Liver (tissue), 9 donors: ENCODE measurements around the gene LRFN5. TPM values are rescaled to one million over a fixed set of nuclear protein-coding genes. Genes with fewer than 3 reads are reported as not detected.

Experiments
- DNase-seq: peaks from one replicate; pipeline ENCODE4 v3.0.0-alpha.2; 2017; ENCODE audit warnings: low spot score
- H3K27ac ChIP-seq, 2 donors: one replicate each; pipeline ENCODE4 v1.7.0; 2013; ENCODE audit warnings: inconsistent platforms in 2 of 2, low read length in 2 of 2, control low read depth in 1 of 2, low read depth in 1 of 2, mild to moderate bottlenecking in 1 of 2
- H3K27me3 ChIP-seq, 4 donors: one replicate each; pipeline versions ENCODE4 v1.6.1 to v1.7.0; 2013; ENCODE audit warnings: low read length in 3 of 4, inconsistent platforms in 1 of 4, mild to moderate bottlenecking in 1 of 4, moderate library complexity in 1 of 4; ENCODE audit not compliant: control insufficient read depth in 4 of 4, insufficient read depth in 4 of 4
- H3K36me3 ChIP-seq, 4 donors: one replicate each; pipeline versions ENCODE4 v1.6.1 to v1.7.0; 2013; ENCODE audit warnings: low read length in 3 of 4, mild to moderate bottlenecking in 3 of 4, low read depth in 1 of 4, moderate library complexity in 1 of 4; ENCODE audit not compliant: control insufficient read depth in 4 of 4, insufficient read depth in 3 of 4
- H3K4me1 ChIP-seq, 4 donors: one replicate each; pipeline versions ENCODE4 v1.6.1 to v1.7.0; 2013; ENCODE audit warnings: low read length in 3 of 4, mild to moderate bottlenecking in 3 of 4, moderate library complexity in 1 of 4; ENCODE audit not compliant: control insufficient read depth in 4 of 4, insufficient read depth in 4 of 4
- H3K4me3 ChIP-seq, 3 donors: one replicate each; pipeline versions ENCODE4 v1.6.1 to v1.7.0; 2013; ENCODE audit warnings: low read length in 3 of 3, control low read depth in 1 of 3, low read depth in 1 of 3, mild to moderate bottlenecking in 1 of 3
- H3K9ac ChIP-seq, 2 donors: one replicate each; pipeline ENCODE4 v1.7.0; 2013; ENCODE audit warnings: low read length in 2 of 2, mild to moderate bottlenecking in 2 of 2, moderate library complexity in 2 of 2, control low read depth in 1 of 2, low read depth in 1 of 2
- H3K9me3 ChIP-seq, 4 donors: one replicate each; pipeline versions ENCODE4 v1.6.1 to v1.7.0; 2013; ENCODE audit warnings: low read length in 3 of 4; ENCODE audit not compliant: control insufficient read depth in 4 of 4
- CTCF ChIP-seq: fragments of 150-350 bp; IDR thresholded peaks from 2 replicates; pipeline ENCODE4 v1.5.1; 2017; ENCODE audit warnings: improper control_type of control experiment, low read depth, low read length; ENCODE audit not compliant: missing input control
- EGR1 ChIP-seq, 2 donors: IDR thresholded peaks; 2 replicates each; pipeline ENCODE4 v1.6.1; 2016 to 2018; ENCODE audit warnings: antibody characterized with exemption in 2 of 2, low read depth in 2 of 2
- FOXA1 ChIP-seq: IDR thresholded peaks from 2 replicates; pipeline ENCODE4 v1.6.1; 2016; ENCODE audit warnings: antibody characterized with exemption
- FOXA2 ChIP-seq: IDR thresholded peaks from 2 replicates; pipeline ENCODE4 v1.6.1; 2016; ENCODE audit warnings: antibody characterized with exemption
- GABPA ChIP-seq, 2 donors: IDR thresholded peaks in 1 of 2; conservative IDR thresholded peaks in 1 of 2; 2 replicates each; pipeline ENCODE4 v1.6.1; 2016; ENCODE audit warnings: antibody characterized with exemption in 2 of 2, mild to moderate bottlenecking in 1 of 2, moderate library complexity in 1 of 2
- HNF4A ChIP-seq, 2 donors: conservative IDR thresholded peaks; 2 replicates each; pipeline ENCODE4 v1.6.1; 2016; ENCODE audit warnings: antibody characterized with exemption in 2 of 2, mild to moderate bottlenecking in 2 of 2
- HNF4G ChIP-seq: IDR thresholded peaks from 2 replicates; pipeline ENCODE4 v1.6.1; 2016; ENCODE audit warnings: antibody characterized with exemption
- JUND ChIP-seq, 2 donors: IDR thresholded peaks; 2 replicates each; pipeline ENCODE4 v1.6.1; 2016; ENCODE audit warnings: antibody characterized with exemption in 2 of 2
- NR2F2 ChIP-seq: IDR thresholded peaks from 2 replicates; pipeline ENCODE4 v1.6.1; 2016; ENCODE audit warnings: antibody characterized with exemption
- RAD21 ChIP-seq, 2 donors: IDR thresholded peaks; 2 replicates each; pipeline ENCODE4 v1.6.1; 2016; ENCODE audit warnings: antibody characterized with exemption in 2 of 2, mild to moderate bottlenecking in 2 of 2
- REST ChIP-seq: IDR thresholded peaks from 2 replicates; pipeline ENCODE4 v1.6.1; 2016; ENCODE audit warnings: antibody characterized with exemption, mild to moderate bottlenecking
- RXRA ChIP-seq, 2 donors: IDR thresholded peaks; 2 replicates each; pipeline ENCODE4 v1.6.1; 2017 to 2018; ENCODE audit warnings: antibody characterized with exemption in 2 of 2, mild to moderate bottlenecking in 1 of 2
- SP1 ChIP-seq: IDR thresholded peaks from 2 replicates; pipeline ENCODE4 v1.6.1; 2018; ENCODE audit warnings: antibody characterized with exemption, mild to moderate bottlenecking
- YY1 ChIP-seq: IDR thresholded peaks from 2 replicates; pipeline ENCODE4 v1.6.1; 2016; ENCODE audit warnings: antibody characterized with exemption, mild to moderate bottlenecking
- WGBS: extraction: QIAGEN DNeasy Blood & Tissue Kit; methylation state at CpG from one replicate; pipeline ENCODE4 v1.1.7; 2013; 5-methylcytosine and 5-hydroxymethylcytosine counted together
- polyA plus RNA-seq, 2 donors: library from polyadenylated mRNA; stranded (reverse) in 1 of 2; unstranded in 1 of 2; fragments of 200-250 nt in 1 of 2; fragments of >200 nt in 1 of 2; fragmentation: Nextera tagmentation in 1 of 2; extraction: Ambion mirVana in 1 of 2; gene quantifications; one replicate each; pipeline versions ENCODE4 v1.2.1 to v1.2.3, GENCODE V29; 2013 to 2015
- total RNA-seq, 2 donors: library from RNA; depleted of rRNA; stranded (reverse); fragments of >200 nt; gene quantifications; one replicate each; pipeline ENCODE4 v1.2.3, GENCODE V29; 2014
- TF ChIP-seq, protein P1 (sequence below): IDR thresholded peaks from 2 replicates; pipeline ENCODE4 v1.6.1; 2016; ENCODE audit warnings: antibody characterized with exemption
- TF ChIP-seq, protein P2 (sequence below): IDR thresholded peaks from 2 replicates; pipeline ENCODE4 v1.6.1; 2016; ENCODE audit warnings: antibody characterized with exemption
- TF ChIP-seq, protein P3 (sequence below): IDR thresholded peaks from 2 replicates; pipeline ENCODE4 v1.6.1; 2016; ENCODE audit warnings: antibody characterized with exemption
- donor health status: healthy.
- donor health status: healthy.
- donor health status: healthy.
- donor health status: healthy.
- donor health status: healthy.

Gene LRFN5
- total and polyA plus RNA-seq, 4 donors = 0.07 to 0.23 (median 0.08) TPM; not detected in 1

DNA sequence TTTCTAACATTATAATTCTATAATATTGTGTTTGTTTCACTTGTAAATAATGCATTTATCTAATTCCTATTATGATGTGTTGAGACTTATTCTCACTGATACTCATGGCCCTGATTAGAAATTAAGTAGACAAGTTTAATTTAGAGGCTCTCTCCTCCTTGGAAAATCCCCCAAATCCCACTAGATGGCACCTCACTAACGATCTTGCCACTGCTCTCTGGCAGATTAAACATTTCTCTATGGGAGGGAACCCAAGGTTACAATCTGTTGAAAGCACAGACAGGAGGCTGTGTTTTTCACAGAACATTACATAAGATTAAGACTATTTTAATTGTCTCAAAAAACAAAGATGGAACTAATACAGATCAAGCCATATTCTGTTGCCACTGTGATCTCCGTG is 318.7 kb downstream of the LRFN5 start:
- H3K4me3 ChIP-seq = no peak overlapping the region
- 31% methylated on average over 2 of the region's 2 CpGs for WGBS
- no peaks in the 10 kb centered on the region for H3K4me1 ChIP-seq
- H3K27ac ChIP-seq = no peak overlapping the region
- TF ChIP-seq, protein P1, sequence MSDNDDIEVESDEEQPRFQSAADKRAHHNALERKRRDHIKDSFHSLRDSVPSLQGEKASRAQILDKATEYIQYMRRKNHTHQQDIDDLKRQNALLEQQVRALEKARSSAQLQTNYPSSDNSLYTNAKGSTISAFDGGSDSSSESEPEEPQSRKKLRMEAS = no peak
- TF ChIP-seq REST (no peak), JUND (IDR thresholded peaks at IDR 0.05) (no peak), YY1 (no peak), EGR1 (IDR thresholded peaks at IDR 0.05; ENCODE audit: low read depth in 2 of 2) (no peak), FOXA1 (no peak), HNF4G (no peak), RAD21 (IDR thresholded peaks at IDR 0.05) (no peak), FOXA2 (no peak), CTCF (no peak), NR2F2 (no peak), HNF4A (conservative IDR thresholded peaks at IDR 0.05) (no peak), GABPA (IDR thresholded peaks at IDR 0.05 in 1 of 2, conservative IDR thresholded peaks at IDR 0.05 in 1 of 2) (no peak)
- TF ChIP-seq, protein P2, sequence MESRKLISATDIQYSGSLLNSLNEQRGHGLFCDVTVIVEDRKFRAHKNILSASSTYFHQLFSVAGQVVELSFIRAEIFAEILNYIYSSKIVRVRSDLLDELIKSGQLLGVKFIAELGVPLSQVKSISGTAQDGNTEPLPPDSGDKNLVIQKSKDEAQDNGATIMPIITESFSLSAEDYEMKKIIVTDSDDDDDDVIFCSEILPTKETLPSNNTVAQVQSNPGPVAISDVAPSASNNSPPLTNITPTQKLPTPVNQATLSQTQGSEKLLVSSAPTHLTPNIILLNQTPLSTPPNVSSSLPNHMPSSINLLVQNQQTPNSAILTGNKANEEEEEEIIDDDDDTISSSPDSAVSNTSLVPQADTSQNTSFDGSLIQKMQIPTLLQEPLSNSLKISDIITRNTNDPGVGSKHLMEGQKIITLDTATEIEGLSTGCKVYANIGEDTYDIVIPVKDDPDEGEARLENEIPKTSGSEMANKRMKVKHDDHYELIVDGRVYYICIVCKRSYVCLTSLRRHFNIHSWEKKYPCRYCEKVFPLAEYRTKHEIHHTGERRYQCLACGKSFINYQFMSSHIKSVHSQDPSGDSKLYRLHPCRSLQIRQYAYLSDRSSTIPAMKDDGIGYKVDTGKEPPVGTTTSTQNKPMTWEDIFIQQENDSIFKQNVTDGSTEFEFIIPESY = no peak
- no peaks in the 10 kb centered on the region for H3K36me3 ChIP-seq
- no peak for DNase-seq
- no peaks in the 10 kb centered on the region for H3K27me3 ChIP-seq
- no peaks in the 10 kb centered on the region for H3K9me3 ChIP-seq
- no peak overlapping the region for H3K9ac ChIP-seq

- Histone ChIP-seq H3K4me3 (no peak overlapping the region), H3K4me1 (no peaks in the 10 kb centered on the region), H3K36me3 (no peaks in the 10 kb centered on the region), H3K27me3 (no peaks in the 10 kb centered on the region), H3K9me3 (no peaks in the 10 kb centered on the region), H3K27ac (no peak overlapping the region), H3K9ac (no peak overlapping the region)
- DNase-seq = no peak
- TF ChIP-seq, protein P3, sequence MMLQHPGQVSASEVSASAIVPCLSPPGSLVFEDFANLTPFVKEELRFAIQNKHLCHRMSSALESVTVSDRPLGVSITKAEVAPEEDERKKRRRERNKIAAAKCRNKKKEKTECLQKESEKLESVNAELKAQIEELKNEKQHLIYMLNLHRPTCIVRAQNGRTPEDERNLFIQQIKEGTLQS = no peak
- TF ChIP-seq CTCF (no peak), RXRA (IDR thresholded peaks at IDR 0.05) (no peak), RAD21 (IDR thresholded peaks at IDR 0.05) (no peak), GABPA (IDR thresholded peaks at IDR 0.05 in 1 of 2, conservative IDR thresholded peaks at IDR 0.05 in 1 of 2) (no peak), EGR1 (IDR thresholded peaks at IDR 0.05; ENCODE audit: low read depth in 2 of 2) (no peak), SP1 (no peak)
- 78% methylated on average over 7 of the region's 7 CpGs for WGBS
Measured at GRCh38 chr14:41950428-41951151, 343.9 kb downstream of the LRFN5 start.
